Measurements from ENCODE around the gene F11. TPM values are rescaled to one million over a fixed set of nuclear protein-coding genes. Genes with fewer than 3 reads are reported as not detected.

F11 gene
- total and polyA plus RNA-seq, 2 of the 13 experiments (the other 11 are each of a cell fraction or from before 2014, with no cell fraction given): 35.1 to 58.0 TPM

DNA sequence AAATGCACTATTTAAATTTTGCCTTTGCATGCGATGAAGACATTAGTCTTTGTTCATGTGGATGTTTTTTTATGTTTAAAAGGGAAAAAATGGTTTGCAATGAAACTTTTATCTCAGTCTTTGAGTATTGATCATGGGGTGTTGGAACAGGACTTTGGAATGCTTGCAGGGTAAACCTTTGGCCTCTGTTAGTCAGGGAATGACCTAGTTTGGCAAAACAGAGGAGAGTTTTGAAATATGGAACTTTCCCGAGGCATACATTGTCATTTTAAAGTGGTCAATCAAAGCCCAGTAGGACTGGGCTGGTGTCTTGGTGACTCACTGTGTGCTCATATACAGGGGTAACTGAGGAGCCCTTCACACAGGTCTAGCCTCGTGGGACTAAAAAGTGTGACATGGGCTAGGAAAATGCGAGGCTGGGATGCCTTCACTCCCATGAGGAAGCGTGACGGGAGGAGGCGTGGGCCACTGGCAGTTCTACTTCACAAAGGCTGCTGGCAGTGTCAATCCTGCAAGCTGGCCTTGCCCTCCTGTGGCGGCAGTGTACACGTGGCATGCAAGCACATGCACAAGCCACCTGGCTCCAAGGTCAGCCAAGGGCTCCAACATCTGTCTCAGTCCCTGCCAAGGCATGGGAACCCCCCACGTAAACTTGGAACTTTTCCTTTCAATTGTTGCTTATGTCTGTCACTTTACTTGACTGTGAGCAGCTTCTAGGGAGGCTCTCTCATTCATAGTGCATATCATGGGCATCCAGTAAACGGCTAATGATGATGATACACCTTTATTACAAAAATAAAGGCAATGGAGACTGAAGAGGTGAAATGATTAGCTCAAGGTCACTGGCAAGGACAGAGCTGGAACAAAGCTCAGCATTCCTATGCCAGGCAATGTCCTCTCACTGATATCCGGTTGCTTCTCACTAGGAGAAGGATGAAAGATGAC lies 5.2 kb upstream of the F11 start (continued):
- TF ChIP-seq ZBTB40 (IDR thresholded peaks at IDR 0.05) (no peak), ZBTB40 (CRISPR knock-in tag; IDR thresholded peaks at IDR 0.05) (peak; percentile 85), SIX1 (CRISPR knock-in tag; IDR thresholded peaks at IDR 0.05; ENCODE audit: borderline replicate concordance) (no peak), MTF2 (CRISPR knock-in tag; IDR thresholded peaks at IDR 0.05; ENCODE audit: borderline replicate concordance) (no peak), ZBTB3 (CRISPR knock-in tag; IDR thresholded peaks at IDR 0.05; ENCODE audit: borderline replicate concordance, low read depth) (0 out of 2 replicates have a peak, but pooled peaks have one; percentile 21), ZNF563 (CRISPR knock-in tag; IDR thresholded peaks at IDR 0.05) (peak; percentile 54; the same call in 1 of the 2 replicates)
- TF ChIP-seq, protein P1, sequence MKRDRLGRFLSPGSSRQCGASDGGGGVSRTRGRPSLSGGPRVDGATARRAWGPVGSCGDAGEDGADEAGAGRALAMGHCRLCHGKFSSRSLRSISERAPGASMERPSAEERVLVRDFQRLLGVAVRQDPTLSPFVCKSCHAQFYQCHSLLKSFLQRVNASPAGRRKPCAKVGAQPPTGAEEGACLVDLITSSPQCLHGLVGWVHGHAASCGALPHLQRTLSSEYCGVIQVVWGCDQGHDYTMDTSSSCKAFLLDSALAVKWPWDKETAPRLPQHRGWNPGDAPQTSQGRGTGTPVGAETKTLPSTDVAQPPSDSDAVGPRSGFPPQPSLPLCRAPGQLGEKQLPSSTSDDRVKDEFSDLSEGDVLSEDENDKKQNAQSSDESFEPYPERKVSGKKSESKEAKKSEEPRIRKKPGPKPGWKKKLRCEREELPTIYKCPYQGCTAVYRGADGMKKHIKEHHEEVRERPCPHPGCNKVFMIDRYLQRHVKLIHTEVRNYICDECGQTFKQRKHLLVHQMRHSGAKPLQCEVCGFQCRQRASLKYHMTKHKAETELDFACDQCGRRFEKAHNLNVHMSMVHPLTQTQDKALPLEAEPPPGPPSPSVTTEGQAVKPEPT (CRISPR knock-in tag; IDR thresholded peaks at IDR 0.05; ENCODE audit: low read depth): peak; percentile 87
- TF ChIP-seq, protein P2, sequence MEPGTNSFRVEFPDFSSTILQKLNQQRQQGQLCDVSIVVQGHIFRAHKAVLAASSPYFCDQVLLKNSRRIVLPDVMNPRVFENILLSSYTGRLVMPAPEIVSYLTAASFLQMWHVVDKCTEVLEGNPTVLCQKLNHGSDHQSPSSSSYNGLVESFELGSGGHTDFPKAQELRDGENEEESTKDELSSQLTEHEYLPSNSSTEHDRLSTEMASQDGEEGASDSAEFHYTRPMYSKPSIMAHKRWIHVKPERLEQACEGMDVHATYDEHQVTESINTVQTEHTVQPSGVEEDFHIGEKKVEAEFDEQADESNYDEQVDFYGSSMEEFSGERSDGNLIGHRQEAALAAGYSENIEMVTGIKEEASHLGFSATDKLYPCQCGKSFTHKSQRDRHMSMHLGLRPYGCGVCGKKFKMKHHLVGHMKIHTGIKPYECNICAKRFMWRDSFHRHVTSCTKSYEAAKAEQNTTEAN (CRISPR knock-in tag; conservative IDR thresholded peaks at IDR 0.05): no peak; the same call in 1 of the 2 replicates
- TF ChIP-seq, protein P3, sequence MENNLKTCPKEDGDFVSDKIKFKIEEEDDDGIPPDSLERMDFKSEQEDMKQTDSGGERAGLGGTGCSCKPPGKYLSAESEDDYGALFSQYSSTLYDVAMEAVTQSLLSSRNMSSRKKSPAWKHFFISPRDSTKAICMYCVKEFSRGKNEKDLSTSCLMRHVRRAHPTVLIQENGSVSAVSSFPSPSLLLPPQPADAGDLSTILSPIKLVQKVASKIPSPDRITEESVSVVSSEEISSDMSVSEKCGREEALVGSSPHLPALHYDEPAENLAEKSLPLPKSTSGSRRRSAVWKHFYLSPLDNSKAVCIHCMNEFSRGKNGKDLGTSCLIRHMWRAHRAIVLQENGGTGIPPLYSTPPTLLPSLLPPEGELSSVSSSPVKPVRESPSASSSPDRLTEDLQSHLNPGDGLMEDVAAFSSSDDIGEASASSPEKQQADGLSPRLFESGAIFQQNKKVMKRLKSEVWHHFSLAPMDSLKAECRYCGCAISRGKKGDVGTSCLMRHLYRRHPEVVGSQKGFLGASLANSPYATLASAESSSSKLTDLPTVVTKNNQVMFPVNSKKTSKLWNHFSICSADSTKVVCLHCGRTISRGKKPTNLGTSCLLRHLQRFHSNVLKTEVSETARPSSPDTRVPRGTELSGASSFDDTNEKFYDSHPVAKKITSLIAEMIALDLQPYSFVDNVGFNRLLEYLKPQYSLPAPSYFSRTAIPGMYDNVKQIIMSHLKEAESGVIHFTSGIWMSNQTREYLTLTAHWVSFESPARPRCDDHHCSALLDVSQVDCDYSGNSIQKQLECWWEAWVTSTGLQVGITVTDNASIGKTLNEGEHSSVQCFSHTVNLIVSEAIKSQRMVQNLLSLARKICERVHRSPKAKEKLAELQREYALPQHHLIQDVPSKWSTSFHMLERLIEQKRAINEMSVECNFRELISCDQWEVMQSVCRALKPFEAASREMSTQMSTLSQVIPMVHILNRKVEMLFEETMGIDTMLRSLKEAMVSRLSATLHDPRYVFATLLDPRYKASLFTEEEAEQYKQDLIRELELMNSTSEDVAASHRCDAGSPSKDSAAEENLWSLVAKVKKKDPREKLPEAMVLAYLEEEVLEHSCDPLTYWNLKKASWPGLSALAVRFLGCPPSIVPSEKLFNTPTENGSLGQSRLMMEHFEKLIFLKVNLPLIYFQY (CRISPR knock-in tag; IDR thresholded peaks at IDR 0.05; ENCODE audit: borderline replicate concordance): no peak

Measured in HepG2 (cell line).